T-helper 1 cell (primary cell): ENCODE measurements around the gene CCBE1.

ENCODE experiments used
- DNase-seq, 5 donors: peaks; one replicate each; pipeline ENCODE4 v3.0.0-alpha.2; 2012 to 2020

The CCBE1 gene

GRCh38 chr18:59612381-59612780 is 84.8 kb downstream of the CCBE1 start:
- no peak for DNase-seq

- DNase-seq, result no peak
Measured at GRCh38 chr18:59610546-59611140, 86.6 kb downstream of the CCBE1 start.

GRCh38 chr18:59609654-59610053 is 87.6 kb downstream of the CCBE1 start:
- DNase-seq, result no peak

- no peak for DNase-seq
Measured at GRCh38 chr18:59607471-59607870, 89.8 kb downstream of the CCBE1 start.

- no peak for DNase-seq
Measured at GRCh38 chr18:59607078-59607379, 90.2 kb downstream of the CCBE1 start.

GRCh38 chr18:59606193-59607077 is 90.8 kb downstream of the CCBE1 start:
- DNase-seq, result no peak

GRCh38 chr18:59605633-59606192 is 91.5 kb downstream of the CCBE1 start:
- no peak for DNase-seq

GRCh38 chr18:59604877-59605276 is 92.3 kb downstream of the CCBE1 start:
- no peak for DNase-seq

GRCh38 chr18:59597049-59597448 is 100.2 kb downstream of the CCBE1 start:
- DNase-seq, result no peak

- DNase-seq, result no peak
Measured at GRCh38 chr18:59593291-59593717, 103.9 kb downstream of the CCBE1 start.

- no peak for DNase-seq
Measured at GRCh38 chr18:59592624-59593023, 104.6 kb downstream of the CCBE1 start.

- no peak for DNase-seq
Measured at GRCh38 chr18:59582395-59582794, 114.8 kb downstream of the CCBE1 start.

- DNase-seq, result no peak
Measured at GRCh38 chr18:59579509-59579908, 117.7 kb downstream of the CCBE1 start.

GRCh38 chr18:59577386-59577655 is 119.9 kb downstream of the CCBE1 start:
- DNase-seq, result no peak

GRCh38 chr18:59576541-59577385 is 120.5 kb downstream of the CCBE1 start:
- no peak for DNase-seq

- no peak for DNase-seq
Measured at GRCh38 chr18:59575995-59576394, 121.2 kb downstream of the CCBE1 start.

- no peak for DNase-seq
Measured at GRCh38 chr18:59573962-59574361, 123.3 kb downstream of the CCBE1 start.

GRCh38 chr18:59571902-59572301 is 125.3 kb downstream of the CCBE1 start:
- no peak for DNase-seq

GRCh38 chr18:59570796-59571195 is 126.4 kb downstream of the CCBE1 start:
- no peak for DNase-seq

GRCh38 chr18:59570101-59570775 is 127.0 kb downstream of the CCBE1 start:
- no peak for DNase-seq

- no peak for DNase-seq
Measured at GRCh38 chr18:59569390-59569791, 127.8 kb downstream of the CCBE1 start.

- no peak for DNase-seq
Measured at GRCh38 chr18:59567431-59567830, 129.8 kb downstream of the CCBE1 start.

GRCh38 chr18:59566533-59566971 is 130.7 kb downstream of the CCBE1 start:
- no peak for DNase-seq
